HUES48 (cell line): ENCODE measurements around the gene NKAIN2.
A peak's percentile ranks its signal among the peaks of the same experiment; 100 is the strongest.

Experiments used
- H3K27ac ChIP-seq: one replicate; pipeline ENCODE4 v1.7.0; 2013; ENCODE audit warnings: low read depth, low read length, inconsistent platforms
- H3K27me3 ChIP-seq: 2 replicates; pipeline ENCODE4 v1.6.1; 2013; ENCODE audit warnings: mild to moderate bottlenecking, low read length; ENCODE audit not compliant: control insufficient read depth, insufficient read depth
- H3K36me3 ChIP-seq: 2 replicates; pipeline ENCODE4 v1.6.1; 2013; ENCODE audit warnings: low read length; ENCODE audit not compliant: control insufficient read depth, insufficient read depth
- H3K4me1 ChIP-seq: 2 replicates; pipeline ENCODE4 v1.6.1; 2013; ENCODE audit warnings: mild to moderate bottlenecking, low read length; ENCODE audit not compliant: control insufficient read depth, insufficient read depth
- H3K4me3 ChIP-seq: 2 replicates; pipeline ENCODE4 v1.5.1; 2013; ENCODE audit warnings: mild to moderate bottlenecking, low read depth, low read length
- H3K9ac ChIP-seq: 2 replicates; pipeline ENCODE4 v1.6.1; 2013; ENCODE audit warnings: mild to moderate bottlenecking, low read depth, low read length, moderate library complexity
- H3K9me3 ChIP-seq: 2 replicates; pipeline ENCODE4 v1.6.1; 2013; ENCODE audit warnings: low read length; ENCODE audit not compliant: control insufficient read depth, insufficient read depth

The NKAIN2 gene

GRCh38 chr6:124494956-124495664 is 691.4 kb downstream of the NKAIN2 start:
- no peaks in the 10 kb centered on the region for H3K9me3 ChIP-seq
- no peak overlapping the region for H3K9ac ChIP-seq
- H3K36me3 ChIP-seq, result no peaks in the 10 kb centered on the region
- H3K4me3 ChIP-seq, result no peak overlapping the region
- H3K27me3 ChIP-seq, result no peaks in the 10 kb centered on the region
- peaks cover 20% of the 10 kb centered on the region for H3K4me1 ChIP-seq
- no peak overlapping the region for H3K27ac ChIP-seq

GRCh38 chr6:124495665-124496190 is 692.1 kb downstream of the NKAIN2 start:
- Histone ChIP-seq H3K4me3 (no peak overlapping the region), H3K36me3 (no peaks in the 10 kb centered on the region)

GRCh38 chr6:124496334-124496733 is 692.7 kb downstream of the NKAIN2 start:
- peaks cover 20% of the 10 kb centered on the region for H3K4me1 ChIP-seq
- no peak overlapping the region for H3K4me3 ChIP-seq
- H3K36me3 ChIP-seq, result no peaks in the 10 kb centered on the region
- no peaks in the 10 kb centered on the region for H3K9me3 ChIP-seq
- H3K27ac ChIP-seq, result no peak overlapping the region
- no peaks in the 10 kb centered on the region for H3K27me3 ChIP-seq
- H3K9ac ChIP-seq, result no peak overlapping the region

More at GRCh38 chr6:124495665-124496190, 692.1 kb downstream of the NKAIN2 start:
- Histone ChIP-seq H3K27ac (no peak overlapping the region), H3K4me1 (peaks cover 20% of the 10 kb centered on the region), H3K27me3 (no peaks in the 10 kb centered on the region), H3K9me3 (no peaks in the 10 kb centered on the region), H3K9ac (no peak overlapping the region)

- H3K36me3 ChIP-seq, result no peaks in the 10 kb centered on the region
- no peak overlapping the region for H3K27ac ChIP-seq
- H3K4me1 ChIP-seq, result peaks cover 3% of the 10 kb centered on the region
- no peaks in the 10 kb centered on the region for H3K27me3 ChIP-seq
- H3K9ac ChIP-seq, result no peak overlapping the region
- no peak overlapping the region for H3K4me3 ChIP-seq
- no peaks in the 10 kb centered on the region for H3K9me3 ChIP-seq
Observed at GRCh38 chr6:124512431-124512830, 708.8 kb downstream of the NKAIN2 start.

GRCh38 chr6:124517339-124517738 is 713.7 kb downstream of the NKAIN2 start:
- H3K9ac ChIP-seq, result no peak overlapping the region
- peaks cover 7% of the 10 kb centered on the region for H3K4me1 ChIP-seq
- H3K27ac ChIP-seq, result no peak overlapping the region
- H3K4me3 ChIP-seq, result no peak overlapping the region
- H3K27me3 ChIP-seq, result no peaks in the 10 kb centered on the region
- no peaks in the 10 kb centered on the region for H3K36me3 ChIP-seq
- H3K9me3 ChIP-seq, result no peaks in the 10 kb centered on the region

- H3K27ac ChIP-seq, result no peak overlapping the region
Observed at GRCh38 chr6:124520514-124520913, 716.8 kb downstream of the NKAIN2 start.

GRCh38 chr6:124522335-124522734 is 718.7 kb downstream of the NKAIN2 start:
- Histone ChIP-seq H3K36me3 (no peaks in the 10 kb centered on the region), H3K9ac (no peak overlapping the region), H3K4me3 (no peak overlapping the region), H3K9me3 (no peaks in the 10 kb centered on the region), H3K27me3 (no peaks in the 10 kb centered on the region), H3K4me1 (peaks cover 4% of the 10 kb centered on the region), H3K27ac (no peak overlapping the region)

More at GRCh38 chr6:124520514-124520913, 716.8 kb downstream of the NKAIN2 start:
- H3K9ac ChIP-seq, result no peak overlapping the region
- H3K4me3 ChIP-seq, result no peak overlapping the region
- H3K4me1 ChIP-seq, result peaks cover 7% of the 10 kb centered on the region
- no peaks in the 10 kb centered on the region for H3K36me3 ChIP-seq
- H3K9me3 ChIP-seq, result no peaks in the 10 kb centered on the region
- no peaks in the 10 kb centered on the region for H3K27me3 ChIP-seq

GRCh38 chr6:124524491-124525200 is 721.0 kb downstream of the NKAIN2 start:
- Histone ChIP-seq H3K9me3 (no peaks in the 10 kb centered on the region), H3K27me3 (no peaks in the 10 kb centered on the region), H3K9ac (no peak overlapping the region), H3K4me1 (no peaks in the 10 kb centered on the region), H3K4me3 (no peak overlapping the region), H3K36me3 (no peaks in the 10 kb centered on the region), H3K27ac (no peak overlapping the region)

GRCh38 chr6:124530926-124531325 is 727.3 kb downstream of the NKAIN2 start:
- no peaks in the 10 kb centered on the region for H3K27me3 ChIP-seq
- no peak overlapping the region for H3K9ac ChIP-seq
- H3K27ac ChIP-seq, result no peak overlapping the region
- no peaks in the 10 kb centered on the region for H3K36me3 ChIP-seq
- H3K9me3 ChIP-seq, result no peaks in the 10 kb centered on the region
- peaks cover 8% of the 10 kb centered on the region; the same call in 1 of the 2 replicates for H3K4me1 ChIP-seq
- H3K4me3 ChIP-seq, result no peak overlapping the region

- Histone ChIP-seq H3K27ac (peak overlapping the region; percentile 21), H3K4me3 (no peak overlapping the region)
Observed at GRCh38 chr6:124535299-124535698, 731.6 kb downstream of the NKAIN2 start.

GRCh38 chr6:124535746-124536145 is 732.1 kb downstream of the NKAIN2 start:
- no peaks in the 10 kb centered on the region for H3K36me3 ChIP-seq
- H3K4me1 ChIP-seq, result peaks cover 9% of the 10 kb centered on the region; the same call in 1 of the 2 replicates
- no peak overlapping the region for H3K9ac ChIP-seq
- no peak overlapping the region for H3K4me3 ChIP-seq
- H3K27me3 ChIP-seq, result no peaks in the 10 kb centered on the region
- H3K9me3 ChIP-seq, result no peaks in the 10 kb centered on the region
- peak overlapping the region; percentile 21 for H3K27ac ChIP-seq

More at GRCh38 chr6:124535299-124535698, 731.6 kb downstream of the NKAIN2 start:
- Histone ChIP-seq H3K4me1 (peaks cover 9% of the 10 kb centered on the region; the same call in 1 of the 2 replicates), H3K27me3 (no peaks in the 10 kb centered on the region), H3K36me3 (no peaks in the 10 kb centered on the region), H3K9ac (no peak overlapping the region), H3K9me3 (no peaks in the 10 kb centered on the region)
